GM18511 (cell line): ENCODE results near the gene RALGAPA2.

ENCODE experiments used
- ATAC-seq: cut with Tn5 transposase; IDR thresholded peaks from one replicate; pipeline ENCODE4 v1.9.1; 2021; ENCODE audit warnings: mild to moderate bottlenecking, moderate library complexity; ENCODE audit not compliant: unreplicated experiment

RALGAPA2 gene

DNA sequence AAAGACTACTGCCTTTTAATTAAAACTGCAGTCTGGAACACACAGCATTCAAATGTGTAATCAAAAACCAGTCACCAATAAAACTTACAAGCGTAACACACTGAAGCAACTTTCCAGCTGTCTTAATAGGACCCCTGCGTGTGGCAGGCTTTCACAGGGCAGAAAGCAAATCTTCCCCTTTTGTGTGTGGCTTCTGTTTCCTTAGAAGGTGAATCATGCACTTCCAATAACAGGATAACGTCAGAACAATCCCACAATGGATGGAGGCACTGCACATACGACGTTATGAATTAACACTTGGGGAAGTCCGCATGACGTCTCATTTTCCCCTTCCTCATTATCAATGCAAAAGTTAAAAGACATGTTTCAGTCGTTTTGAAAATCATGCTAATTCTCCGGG lies 299.7 kb downstream of the RALGAPA2 start:
- no peak for ATAC-seq

DNA sequence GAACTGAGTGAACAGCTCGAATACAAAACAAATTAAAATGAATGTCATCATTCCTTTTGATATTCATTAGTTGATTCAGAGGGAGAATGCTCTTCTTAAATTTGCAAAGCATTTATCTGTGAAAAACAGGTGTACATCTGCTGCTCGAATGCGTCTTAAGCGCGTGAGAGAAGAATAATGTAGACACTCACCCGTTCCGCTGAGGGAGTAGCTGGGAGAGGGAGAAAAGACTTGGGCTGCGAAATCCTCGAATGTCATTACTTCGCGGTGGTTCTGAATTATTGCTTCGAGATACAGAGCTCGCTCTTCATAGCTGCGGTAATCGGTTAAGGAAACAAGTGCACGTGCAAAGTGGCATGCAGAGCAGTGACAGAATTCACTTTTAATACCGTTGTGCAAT lies 300.6 kb downstream of the RALGAPA2 start:
- no peak for ATAC-seq

DNA sequence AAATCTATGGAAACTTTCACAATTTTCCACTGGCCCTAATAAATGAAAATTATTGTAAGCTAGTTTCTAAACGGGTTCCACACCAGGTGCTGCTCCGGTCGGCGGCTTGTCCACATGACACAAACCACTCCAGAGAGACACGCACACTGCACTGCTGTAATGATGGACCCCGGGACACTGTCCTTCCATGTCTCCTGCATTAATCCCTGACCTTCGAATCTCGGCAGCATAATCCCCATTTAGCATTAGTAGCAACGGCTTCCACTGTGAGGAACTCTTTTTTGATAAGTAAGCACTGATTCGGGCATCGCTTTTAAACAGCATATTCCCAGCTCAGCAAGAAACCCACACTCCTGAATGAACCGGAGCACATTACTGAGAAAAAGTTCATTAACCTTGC lies 301.0 kb downstream of the RALGAPA2 start:
- no peak for ATAC-seq

DNA sequence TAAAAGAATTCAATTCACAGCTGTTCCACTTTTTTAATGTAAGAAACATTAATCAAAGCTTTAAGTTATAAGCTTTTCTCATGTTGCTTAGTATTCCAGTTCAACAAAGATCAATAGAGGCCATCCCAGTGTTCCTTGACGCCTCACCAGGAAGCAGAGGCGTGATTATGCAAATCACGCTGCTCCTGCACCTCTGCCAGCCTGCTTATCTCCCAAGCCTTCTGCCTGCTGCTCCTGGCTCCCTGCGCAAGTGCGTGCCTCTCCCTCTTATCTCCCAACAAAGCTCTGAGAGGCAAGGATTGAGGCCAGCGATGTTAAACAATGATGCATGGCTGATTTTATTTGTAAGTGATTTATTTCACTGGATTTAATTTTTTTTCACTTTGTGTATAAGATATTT lies 301.8 kb downstream of the RALGAPA2 start:
- no peak for ATAC-seq

DNA sequence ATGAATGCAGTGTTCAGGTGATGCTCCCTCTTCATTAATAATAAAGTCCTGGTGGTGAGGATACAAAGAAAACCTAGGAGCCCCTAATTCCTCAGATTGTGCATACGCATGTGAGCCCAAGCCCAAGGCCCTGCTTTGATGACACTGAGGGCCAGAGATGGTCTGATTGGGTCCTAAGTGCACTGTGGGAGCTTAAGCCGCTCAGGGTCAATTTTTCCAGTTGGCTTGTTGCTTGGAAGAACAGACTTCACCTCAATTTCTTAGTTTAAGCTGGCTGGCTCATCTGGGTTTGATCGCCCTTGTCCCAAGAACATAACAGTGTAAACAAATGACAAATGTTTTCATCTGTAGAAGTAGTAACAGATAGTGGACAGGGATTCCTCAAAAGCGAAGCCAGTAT lies 303.1 kb downstream of the RALGAPA2 start:
- ATAC-seq: no peak

DNA sequence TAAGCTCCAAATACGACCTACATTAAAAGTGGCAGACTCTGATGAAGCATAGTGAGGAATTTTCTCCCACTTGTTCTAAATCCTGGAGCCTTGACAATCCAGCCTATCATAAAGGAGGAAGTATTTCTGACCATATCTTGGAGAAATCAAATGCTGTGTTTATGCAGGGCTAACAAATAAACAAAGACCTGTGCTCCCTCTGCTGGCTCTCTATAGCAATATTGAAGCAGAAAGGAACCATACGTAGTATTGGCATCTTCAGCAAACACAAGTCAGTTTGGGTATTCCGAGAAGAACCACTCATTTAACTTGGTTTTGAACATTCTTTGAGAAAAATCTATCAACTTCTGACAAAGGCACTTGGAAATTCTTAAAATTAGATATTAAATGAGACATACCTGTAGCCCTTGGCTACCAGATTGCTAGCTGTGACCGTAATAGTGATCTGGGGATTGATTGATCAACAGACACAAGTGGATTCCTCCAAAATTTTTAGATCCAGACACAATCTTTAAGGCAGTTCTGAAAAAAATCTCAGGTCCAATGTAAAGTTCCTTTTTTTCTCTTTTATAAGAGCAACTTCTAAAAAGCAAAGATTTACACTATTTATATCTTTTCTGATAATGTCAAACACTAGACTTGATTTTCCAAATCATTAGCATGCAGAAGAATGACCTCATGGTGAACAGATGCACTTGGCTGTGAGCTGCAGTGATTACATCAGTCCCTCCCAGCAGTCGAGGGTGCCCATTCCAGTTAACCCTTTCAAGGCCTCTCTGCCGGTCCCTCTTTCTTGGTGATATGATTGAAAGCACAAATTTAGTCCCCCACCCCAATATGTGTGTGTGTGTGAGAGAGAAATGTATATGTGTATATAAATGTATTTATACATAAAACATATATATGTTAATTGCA lies 304.3 kb downstream of the RALGAPA2 start:
- ATAC-seq: no peak

DNA sequence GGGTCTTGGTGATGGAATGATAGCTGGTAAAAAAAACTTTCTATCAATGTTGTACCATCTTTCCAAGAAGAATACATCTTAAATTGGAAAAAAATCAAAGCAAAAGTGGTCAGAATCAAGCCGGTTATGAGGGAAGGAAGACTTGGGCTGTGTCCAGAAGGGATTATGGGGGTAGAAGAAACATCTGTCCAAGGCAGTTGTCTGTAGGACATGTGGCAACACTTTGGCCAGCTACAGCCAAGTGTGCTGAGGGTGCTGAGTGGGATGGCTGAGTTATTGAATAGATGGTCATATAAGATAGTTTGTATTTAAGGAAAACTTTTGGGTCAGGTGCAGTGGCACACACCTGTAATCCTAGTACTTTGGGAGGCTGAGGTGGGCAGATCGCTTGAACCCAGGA lies 306.1 kb downstream of the RALGAPA2 start:
- ATAC-seq: no peak

DNA sequence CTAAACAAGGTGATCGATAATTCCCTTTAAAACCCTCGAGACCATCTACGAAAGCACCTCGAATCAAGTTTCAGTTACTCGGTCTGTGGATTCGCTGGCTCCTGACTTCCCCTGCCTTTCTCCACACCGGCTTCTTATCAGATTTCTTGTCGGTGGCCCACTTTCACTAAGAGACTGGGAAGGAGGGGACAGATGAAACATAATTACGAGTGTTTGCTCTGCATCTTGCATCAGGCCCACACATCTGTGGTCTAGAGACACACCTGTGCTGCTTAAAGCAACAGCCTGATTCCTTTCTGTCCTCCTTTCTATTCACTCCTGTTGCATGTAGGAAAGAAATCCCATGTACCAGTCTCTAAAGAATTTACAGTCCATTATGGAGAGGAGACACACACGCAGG lies 306.8 kb downstream of the RALGAPA2 start:
- ATAC-seq: no peak

DNA sequence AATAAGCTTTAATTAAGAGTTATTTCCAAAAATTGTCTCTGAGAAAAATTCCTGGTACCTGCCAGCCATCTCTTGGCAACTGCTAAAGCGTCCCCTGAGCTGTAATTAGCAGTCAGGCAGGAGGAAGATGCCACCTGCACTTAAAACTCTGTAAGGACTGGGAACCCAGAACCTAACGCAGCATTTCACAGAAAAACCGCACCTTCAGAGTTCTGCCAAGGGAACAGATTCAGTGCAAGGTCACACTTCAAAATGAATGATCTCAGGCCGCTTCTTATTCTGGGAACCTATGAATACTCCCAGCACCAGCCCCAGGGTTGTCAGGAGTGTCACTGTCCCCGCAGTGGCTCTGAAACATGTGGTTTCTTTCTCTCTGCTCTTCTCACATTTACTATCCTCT lies 307.8 kb downstream of the RALGAPA2 start:
- no peak for ATAC-seq

DNA sequence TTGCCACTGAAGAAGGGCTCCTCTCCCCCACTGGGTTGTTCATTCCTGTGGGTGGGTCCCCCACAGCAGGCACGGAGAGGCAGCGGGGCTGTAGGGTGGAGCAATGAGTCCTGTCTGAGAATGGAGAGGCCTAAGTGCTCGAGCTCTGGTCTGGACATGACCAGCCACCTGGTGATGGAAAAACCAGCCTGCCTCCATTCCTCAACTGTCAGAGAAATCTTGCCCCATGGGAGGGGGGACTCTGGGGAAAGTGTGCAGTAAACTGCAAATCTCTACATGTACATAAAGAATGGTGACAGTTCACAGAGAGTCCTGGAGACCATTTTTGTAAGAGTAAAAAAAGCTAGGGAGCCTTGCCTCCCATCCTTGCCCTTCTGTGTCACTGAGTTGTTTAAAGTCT lies 310.5 kb downstream of the RALGAPA2 start:
- no peak for ATAC-seq

DNA sequence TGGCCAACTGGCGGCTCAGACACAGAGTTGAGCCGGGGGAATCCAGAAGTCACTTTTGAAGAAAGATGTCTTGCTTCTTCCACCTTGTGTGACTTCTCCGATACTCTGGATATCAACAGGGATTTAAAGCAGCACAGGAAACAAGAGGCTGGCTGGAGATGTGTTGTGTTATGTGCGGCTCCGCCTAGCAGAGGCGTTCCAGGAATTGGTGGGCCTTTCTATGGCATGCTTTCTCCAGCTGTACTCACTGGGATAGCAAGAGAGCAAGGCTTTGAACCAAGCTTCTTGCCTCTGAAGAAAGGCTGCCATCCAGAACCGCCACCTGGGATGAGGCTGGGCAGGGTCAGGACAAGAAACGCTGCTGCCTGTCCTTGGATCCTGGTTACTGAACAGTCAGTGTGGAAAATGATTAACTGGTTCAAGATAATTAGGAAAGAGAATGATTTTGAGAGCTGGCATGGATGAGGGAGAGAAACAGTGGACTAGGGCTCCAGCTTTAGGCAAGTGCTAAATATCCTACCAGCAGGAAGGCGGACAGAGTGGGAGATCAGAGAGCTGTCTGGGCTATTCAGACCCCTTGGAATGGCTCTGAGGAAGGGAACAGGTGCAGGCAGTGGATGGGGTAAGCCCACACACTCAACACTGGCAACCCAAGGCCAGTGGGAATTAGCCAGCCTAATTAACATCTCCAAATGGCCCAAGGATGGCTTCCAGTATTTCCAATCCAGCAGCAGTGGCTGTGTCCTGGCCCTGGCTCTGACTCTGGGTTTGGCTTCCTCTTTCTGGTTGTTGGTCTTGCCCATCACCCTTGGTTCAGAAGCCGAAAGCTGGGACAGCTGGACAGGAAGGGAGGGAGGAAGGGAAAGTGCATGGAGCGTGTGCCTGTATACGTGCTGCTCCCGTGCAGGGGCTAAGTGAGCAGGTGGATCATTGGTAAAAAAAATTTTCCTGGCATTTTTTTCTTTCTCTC lies 312.6 kb downstream of the RALGAPA2 start:
- ATAC-seq: no peak

DNA sequence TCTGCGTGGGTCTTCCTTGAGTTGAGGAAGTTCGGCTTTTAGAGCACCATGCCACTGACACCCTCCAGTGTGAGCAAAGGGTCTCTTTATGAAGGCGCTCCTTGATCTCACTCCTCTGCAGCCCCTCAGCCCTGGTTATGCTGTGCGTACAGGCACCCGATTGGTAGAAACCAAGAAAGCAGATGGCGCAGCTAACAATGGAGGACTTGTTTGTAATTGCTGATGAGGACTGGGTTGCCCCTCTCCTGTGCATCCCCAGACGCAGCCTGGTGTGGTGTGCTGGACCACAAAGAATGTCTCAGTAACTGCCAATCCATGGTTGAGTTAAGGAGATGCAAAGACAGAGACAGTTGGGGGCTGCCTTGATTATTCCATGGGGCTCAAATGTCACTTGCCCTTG lies 314.3 kb downstream of the RALGAPA2 start:
- ATAC-seq: no peak

DNA sequence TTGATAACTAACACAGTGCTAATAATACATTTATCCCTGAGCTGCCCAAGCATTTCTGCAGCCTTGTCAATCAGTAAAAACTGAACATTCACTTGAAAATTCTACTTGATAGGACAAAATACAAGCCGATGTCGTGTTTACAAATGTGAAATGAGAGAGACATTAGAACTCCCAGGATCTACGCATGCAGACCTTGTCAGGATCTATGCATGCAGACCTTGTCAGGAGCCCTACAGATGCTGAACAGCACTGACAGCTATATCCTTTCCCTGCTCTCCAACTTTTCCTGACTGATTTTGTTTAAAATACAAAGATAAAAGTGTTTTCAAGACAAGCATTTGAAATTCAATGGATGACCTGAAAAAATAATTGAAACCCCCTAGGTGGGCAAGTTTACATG lies 315.6 kb downstream of the RALGAPA2 start:
- ATAC-seq: no peak

DNA sequence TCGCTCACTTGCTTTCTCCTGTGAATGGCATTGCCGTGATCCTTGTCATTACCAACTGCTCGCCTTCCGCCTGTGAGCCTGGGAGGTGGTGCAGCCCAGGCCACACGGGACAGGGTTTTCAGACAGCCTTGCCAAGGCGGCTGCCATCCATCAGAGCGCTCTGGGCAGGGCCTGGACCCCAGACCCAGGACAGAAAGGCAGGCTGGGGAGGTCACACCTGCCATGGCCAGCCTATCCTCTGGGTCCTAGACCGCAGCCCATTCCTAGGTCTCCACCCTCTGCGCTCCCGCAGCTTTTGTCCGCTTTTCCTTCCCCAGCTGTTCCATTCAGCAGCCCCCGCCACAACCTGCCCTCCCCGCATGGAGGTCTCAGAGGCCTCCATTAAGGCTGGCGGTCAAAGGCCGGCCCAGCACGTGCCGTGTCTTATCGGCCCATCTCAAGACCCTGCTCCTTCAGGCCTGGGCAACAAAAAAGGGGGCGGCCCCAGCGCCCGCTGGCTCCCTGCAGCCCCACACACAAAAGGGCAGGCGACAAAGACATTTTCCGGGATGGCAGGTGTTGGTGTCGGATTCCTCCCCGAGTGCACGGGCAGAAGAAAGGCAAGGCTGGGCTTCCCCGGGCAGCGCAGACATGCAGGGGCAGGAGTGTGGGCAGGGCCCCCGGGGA lies 316.4 kb downstream of the RALGAPA2 start:
- no peak for ATAC-seq

DNA sequence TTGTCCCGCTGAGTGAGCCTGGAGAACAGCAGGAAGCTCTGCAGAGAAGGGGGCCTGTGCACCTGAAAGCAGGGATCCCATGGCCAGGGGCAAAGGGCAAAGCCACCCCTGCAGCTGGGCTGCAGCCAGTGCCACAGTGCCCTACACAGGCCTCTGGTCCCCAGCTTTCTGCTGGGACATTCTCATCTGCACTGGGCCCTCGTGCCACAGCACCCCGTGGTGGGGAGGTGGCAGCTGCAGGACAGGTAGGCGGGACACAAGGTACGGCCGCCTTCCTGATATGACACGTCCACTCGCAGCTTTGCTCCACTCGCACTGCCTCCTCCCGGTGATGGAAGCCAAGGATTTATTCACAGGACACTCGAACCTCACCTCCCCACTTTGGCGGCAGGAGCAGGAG lies 317.4 kb downstream of the RALGAPA2 start:
- ATAC-seq: no peak

DNA sequence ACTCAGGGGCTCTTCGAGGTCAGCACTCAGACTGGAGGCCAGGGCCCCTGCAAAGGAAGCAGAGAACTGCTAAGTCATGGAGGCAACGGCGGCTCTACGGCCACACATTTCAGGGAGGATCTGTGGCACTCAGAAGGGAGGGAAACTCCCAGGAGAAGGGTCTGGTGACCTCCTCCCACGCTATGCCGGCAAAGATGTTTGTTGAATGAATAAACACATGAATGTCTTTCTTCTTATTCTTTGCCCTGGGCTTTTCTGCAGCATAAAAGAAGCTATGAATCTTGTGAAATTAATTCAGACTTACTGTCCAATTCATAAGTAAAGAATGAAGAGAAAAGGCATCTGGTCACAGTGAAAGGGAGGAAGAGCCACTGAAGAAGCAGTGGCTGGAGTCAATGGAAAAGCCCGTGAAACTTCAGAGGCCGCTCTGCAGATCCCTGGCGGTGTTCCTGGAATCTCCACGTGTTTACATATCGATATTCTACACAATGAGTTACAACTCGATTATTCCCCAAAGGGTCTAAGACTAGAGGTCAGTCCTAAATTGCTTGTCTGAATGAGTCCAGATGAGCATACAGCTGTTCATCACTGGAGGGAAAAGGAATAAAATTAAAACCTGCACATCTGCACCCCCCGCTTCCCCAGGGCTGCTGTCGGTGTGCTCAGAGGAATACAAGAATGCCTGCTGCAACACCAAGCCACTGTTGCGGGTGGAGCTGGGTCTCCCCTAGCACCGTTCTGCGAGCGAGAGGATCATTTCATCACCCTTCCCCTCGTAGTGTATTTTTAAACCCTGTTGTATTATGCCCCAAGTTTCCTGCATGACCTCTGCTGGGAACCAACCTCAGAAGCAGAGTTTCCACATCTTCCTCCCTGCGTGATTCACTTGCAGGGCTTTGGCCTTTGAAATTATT lies 319.0 kb downstream of the RALGAPA2 start:
- ATAC-seq: no peak

DNA sequence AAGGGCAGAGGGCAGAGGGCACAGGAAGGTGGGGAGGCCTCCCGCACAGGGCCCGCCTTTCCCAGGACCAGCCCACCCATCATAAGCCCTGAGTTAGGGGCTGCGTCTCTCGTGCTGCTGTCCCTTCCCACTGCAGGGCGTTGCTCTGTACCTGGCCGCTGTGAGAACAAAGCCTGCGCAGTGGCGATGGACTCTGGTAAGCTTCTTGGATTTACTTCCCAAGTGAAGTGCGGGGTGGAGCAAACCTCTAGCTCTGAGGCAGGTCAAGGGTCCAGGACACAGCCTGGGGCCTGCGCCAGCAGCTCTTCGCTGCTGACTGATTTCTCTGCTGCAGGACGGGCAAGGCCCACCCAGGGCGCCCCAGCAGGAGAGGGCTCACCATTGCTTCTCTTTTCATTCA lies 320.7 kb downstream of the RALGAPA2 start:
- no peak for ATAC-seq

DNA sequence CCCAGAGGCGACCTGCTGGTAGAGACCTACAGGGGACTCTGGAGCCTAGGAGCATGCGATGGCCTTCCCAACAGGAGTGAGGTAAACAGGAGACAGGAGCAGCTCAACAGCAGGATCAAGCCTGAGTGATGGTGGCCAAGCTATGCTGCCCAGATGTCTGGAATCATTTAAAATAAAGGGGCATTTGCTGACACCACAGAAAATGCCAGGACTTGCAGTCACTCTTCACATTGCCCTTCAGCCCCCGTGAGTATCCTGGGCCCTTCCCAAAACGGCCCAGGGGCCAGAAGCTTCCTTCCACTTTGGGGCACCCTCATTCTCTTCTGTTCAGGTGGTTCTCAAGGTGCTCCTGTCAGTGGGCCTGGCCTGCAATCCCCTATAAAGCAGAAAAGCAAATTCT lies 321.3 kb downstream of the RALGAPA2 start:
- ATAC-seq: no peak

DNA sequence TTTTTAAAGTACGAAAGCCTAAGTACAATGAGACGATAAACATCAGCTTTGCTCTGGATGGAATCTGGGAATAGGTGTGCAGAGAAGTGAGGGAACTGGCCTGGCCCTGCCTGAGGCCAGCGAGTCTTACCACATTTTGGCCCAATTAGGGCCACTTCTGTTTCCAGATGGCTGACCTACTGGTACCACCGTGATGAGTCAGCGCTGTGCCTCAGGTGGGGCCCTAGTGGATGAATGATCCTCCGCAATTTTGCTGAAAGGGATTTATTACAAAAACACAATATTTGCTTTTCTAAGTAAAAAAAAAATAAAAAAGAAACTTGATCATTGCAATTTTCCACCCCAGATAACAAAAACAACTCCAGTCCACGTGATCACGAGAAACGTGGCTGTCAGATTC lies 322.1 kb downstream of the RALGAPA2 start:
- ATAC-seq: no peak

DNA sequence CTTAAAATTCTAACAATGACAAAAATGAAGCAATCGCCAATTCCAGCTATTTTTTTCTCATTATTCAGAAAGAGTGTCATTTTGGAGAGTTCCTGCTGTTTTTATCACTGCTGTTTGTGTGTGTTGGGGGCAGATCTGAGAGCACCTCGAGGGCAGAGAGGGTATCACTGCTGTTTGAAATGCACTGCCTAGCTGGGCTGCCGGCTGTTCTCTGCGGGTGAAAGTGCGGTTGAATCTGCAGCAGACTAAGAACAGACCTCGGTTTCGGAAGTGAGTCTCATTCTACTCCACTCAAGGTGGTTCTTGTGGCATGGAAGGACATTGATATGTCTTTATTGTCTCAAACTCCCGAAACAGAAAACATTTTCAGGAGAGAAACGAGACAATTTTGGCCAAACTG lies 326.3 kb downstream of the RALGAPA2 start:
- no peak for ATAC-seq
